ES-I3 (cell line): ENCODE measurements around the gene TENM3.

Source experiments
- H3K36me3 ChIP-seq: 2 replicates; pipeline ENCODE4 v1.6.1; 2013; ENCODE audit warnings: mild to moderate bottlenecking, low read length, control low read depth, moderate library complexity; ENCODE audit not compliant: insufficient read depth
- H3K4me1 ChIP-seq: 2 replicates; pipeline ENCODE4 v1.6.1; 2013; ENCODE audit warnings: mild to moderate bottlenecking, control low read depth, low read length; ENCODE audit not compliant: insufficient read depth
- H3K9ac ChIP-seq: 2 replicates; pipeline ENCODE4 v1.6.1; 2013; ENCODE audit warnings: low read depth, mild to moderate bottlenecking, low read length, moderate library complexity
- H3K9me3 ChIP-seq: 2 replicates; pipeline ENCODE4 v1.6.1; 2013; ENCODE audit warnings: mild to moderate bottlenecking, low read length, moderate library complexity; ENCODE audit not compliant: control insufficient read depth, insufficient read depth

TENM3 gene

DNA sequence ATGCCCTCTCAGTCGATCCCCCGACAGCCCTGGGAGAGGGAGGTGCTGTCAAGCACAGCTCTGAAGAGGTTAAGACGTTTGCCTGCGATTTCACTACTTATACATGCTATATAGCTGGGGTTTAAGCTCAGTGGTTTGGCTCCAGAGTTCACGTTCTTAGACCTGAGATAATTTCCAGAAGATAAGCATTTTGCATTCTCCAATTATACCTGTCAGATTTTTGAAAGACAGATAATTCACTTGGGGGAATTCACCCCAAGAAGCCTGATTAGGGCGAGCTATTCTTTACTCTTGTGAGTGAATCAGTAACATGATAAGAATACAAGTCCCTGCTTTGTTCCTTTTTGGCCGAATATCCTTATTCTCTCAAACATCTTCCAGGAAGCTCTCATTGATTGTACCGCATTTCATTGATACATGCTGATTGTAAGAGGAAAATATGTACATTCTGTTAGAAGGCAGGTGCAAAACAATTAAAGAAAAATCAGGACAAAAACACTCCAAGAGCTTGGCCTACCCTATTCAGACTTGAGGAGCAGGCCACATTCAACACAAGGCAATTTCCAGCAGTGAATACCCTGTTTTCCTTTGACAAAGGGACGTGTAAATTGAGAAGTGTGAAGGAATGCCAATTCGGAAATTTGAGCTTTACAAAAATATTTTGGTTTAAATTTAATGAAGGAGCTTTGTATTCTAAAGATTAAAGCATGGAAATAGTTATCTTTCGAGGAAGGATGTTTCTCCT lies 30.2 kb downstream of the TENM3 start:
- no peak overlapping the region for H3K9ac ChIP-seq
- H3K9me3 ChIP-seq = no peaks in the 10 kb centered on the region
- no peaks in the 10 kb centered on the region for H3K4me1 ChIP-seq
- no peaks in the 10 kb centered on the region for H3K36me3 ChIP-seq

DNA sequence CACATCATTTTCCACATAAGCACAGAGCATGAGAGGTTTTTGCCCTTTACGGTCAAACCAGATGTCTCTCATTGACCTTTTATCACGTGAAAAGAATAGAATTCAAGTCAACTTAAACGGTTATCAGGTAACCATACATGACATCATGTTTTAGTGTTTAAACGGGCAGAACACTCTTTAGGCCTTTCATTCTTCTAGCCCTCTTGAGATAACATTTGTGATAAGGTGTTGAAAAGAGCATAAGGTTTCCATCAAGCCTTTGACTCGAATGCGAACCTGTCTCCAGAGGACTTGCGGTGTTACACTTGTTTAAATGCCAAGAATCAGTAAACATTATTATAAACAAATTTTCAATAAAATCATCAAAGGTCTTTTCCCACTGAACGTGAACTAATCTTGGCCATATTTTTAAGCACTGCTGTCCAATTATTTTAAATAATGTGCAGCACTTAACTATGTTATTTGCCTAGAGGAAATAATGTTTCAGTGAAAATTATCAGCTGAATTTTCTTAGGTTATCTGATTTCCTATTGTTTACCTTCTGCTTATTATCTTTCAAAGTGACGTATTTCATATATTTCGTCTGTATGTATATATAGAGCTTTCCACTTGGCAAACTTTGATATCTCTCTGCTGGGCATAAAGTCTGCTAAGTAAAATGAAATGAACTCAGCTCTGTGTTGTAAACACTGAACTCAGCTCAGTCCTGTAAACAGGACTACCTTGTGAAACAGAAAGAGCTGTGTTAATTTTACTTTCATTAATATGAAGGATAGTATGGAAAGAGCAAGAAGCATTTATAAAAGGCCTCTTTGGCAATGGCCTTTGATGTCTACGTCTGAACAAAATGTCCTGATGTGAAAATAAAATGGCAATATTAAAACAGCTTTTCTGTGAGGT lies 33.3 kb downstream of the TENM3 start:
- H3K9ac ChIP-seq = no peak overlapping the region
- H3K4me1 ChIP-seq = no peaks in the 10 kb centered on the region
- H3K9me3 ChIP-seq = no peaks in the 10 kb centered on the region
- no peaks in the 10 kb centered on the region for H3K36me3 ChIP-seq

DNA sequence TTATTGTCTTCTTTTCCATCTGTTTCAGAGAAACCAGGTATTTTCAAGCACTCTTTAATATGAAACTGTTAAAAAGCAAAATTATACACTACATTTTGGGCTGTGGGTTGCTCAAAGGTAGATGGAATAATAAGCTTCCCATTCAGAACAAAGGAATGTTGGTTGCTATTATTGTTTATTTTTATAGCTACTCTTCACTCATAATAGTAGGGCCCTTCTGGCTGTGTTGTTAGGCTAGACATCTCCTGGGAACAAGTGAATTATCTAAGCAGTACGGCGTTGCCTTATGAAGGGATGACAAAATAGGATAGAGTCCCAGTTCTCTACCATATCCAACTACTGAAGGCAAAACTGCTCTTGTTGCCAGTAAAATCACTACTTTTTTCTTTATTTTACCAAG lies 34.2 kb downstream of the TENM3 start:
- Histone ChIP-seq H3K9ac (no peak overlapping the region), H3K4me1 (no peaks in the 10 kb centered on the region), H3K9me3 (no peaks in the 10 kb centered on the region), H3K36me3 (no peaks in the 10 kb centered on the region)

DNA sequence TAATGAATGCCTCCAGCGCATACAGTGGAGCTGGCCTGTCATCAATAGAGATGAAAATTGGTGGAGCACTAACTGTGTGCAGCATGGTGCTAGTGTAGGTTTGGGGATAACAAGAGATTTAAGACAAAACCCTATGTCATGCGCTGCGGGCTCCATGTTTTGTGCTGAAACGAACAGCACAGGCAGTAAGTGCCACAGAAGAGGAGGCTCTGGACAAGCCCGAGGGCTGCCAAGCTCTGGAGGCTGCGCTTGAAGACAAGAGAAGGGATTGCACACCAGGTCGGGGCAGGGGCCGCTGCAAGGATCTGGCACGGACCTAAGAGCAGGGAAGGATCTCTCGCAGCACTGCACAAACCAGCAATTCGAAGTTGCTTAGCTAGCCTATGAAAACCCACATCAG lies 35.5 kb downstream of the TENM3 start:
- Histone ChIP-seq H3K4me1 (no peaks in the 10 kb centered on the region), H3K9ac (no peak overlapping the region), H3K36me3 (no peaks in the 10 kb centered on the region), H3K9me3 (no peaks in the 10 kb centered on the region)

DNA sequence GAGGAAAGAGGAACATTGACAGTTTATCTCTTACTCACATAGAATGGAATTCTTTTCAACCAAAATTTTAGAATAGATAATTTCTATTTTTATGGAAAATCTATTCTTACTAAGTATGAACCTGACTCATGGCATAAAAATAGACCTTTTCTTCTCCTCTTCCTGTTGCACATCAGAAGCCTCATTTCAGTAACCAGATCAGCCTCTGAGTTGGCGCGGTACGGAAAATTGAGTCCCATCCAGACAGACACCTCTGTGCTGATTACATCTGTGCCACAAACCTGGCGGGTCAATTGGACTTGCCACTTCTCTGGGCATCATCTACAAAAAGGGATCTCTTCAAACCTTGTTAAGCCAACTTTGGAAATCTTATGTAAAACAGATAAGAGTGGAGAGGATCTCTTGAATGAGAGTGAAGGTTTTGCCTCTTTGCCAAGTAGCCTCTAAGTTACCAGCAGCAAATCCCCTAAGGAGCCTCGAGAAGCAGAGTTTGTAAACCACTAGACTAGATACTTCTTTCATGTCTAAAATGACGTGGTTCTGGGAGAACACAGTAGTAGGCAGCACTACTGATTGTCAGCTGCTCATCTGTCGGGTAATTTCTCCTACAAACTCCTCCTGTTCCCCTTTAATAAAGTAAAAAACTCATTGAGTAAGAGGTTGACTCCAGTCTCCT lies 37.4 kb downstream of the TENM3 start:
- Histone ChIP-seq H3K36me3 (no peaks in the 10 kb centered on the region), H3K9me3 (no peaks in the 10 kb centered on the region), H3K9ac (no peak overlapping the region), H3K4me1 (no peaks in the 10 kb centered on the region)

DNA sequence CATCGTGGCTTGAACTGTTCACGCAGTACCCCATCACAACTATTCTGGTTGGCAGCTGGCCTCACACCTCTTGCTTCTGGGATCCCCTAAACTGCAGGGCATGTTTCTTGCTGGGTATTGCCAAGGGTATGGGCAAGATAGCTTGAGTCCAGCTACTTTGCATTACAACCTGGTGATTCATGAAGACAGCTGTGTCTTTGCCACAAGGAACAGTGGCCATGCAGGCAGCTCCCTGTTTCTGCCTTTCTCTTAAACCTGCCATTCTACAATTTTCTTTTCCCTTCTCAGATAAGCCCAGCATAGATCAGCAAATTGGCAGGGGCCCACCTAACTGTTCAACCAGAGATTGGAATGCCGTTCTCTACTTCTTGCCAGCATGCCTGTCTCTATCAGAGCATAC lies 42.8 kb downstream of the TENM3 start:
- Histone ChIP-seq H3K9me3 (no peaks in the 10 kb centered on the region), H3K9ac (no peak overlapping the region), H3K36me3 (no peaks in the 10 kb centered on the region), H3K4me1 (no peaks in the 10 kb centered on the region)

- H3K9ac ChIP-seq = no peak overlapping the region
- no peaks in the 10 kb centered on the region for H3K4me1 ChIP-seq
- no peaks in the 10 kb centered on the region for H3K9me3 ChIP-seq
- H3K36me3 ChIP-seq = no peaks in the 10 kb centered on the region
Observed at GRCh38 chr4:182286931-182287330, 43.7 kb downstream of the TENM3 start.

- no peak overlapping the region for H3K9ac ChIP-seq
- peaks cover 3% of the 10 kb centered on the region for H3K4me1 ChIP-seq
- no peaks in the 10 kb centered on the region for H3K9me3 ChIP-seq
- H3K36me3 ChIP-seq = no peaks in the 10 kb centered on the region
Observed at GRCh38 chr4:182288534-182288933, 45.3 kb downstream of the TENM3 start.

- Histone ChIP-seq H3K9me3 (no peaks in the 10 kb centered on the region), H3K36me3 (no peaks in the 10 kb centered on the region), H3K9ac (no peak overlapping the region), H3K4me1 (peaks cover 14% of the 10 kb centered on the region)
Observed at GRCh38 chr4:182289809-182290208, 46.6 kb downstream of the TENM3 start.

DNA sequence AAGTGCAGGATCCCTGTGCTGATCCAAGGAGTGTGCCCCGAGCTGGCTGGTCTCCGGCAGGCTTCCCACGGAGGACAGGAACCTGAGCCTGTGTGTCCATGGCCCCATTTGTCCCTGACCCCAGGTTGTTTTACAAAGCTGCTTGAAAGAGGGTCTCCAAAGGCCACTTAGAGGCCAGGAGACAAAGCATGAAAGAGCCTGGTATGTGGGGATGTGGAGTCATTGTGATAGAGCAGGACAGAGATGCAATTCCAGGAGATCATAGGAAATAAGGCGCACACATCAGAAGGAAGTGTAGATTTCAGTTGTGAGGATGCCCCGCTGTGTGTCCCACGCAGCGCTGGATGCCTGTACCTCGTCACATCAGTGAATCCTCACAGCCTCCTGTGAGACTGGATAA lies 48.0 kb downstream of the TENM3 start:
- Histone ChIP-seq H3K9ac (no peak overlapping the region), H3K4me1 (peaks cover 14% of the 10 kb centered on the region), H3K9me3 (no peaks in the 10 kb centered on the region), H3K36me3 (no peaks in the 10 kb centered on the region)

DNA sequence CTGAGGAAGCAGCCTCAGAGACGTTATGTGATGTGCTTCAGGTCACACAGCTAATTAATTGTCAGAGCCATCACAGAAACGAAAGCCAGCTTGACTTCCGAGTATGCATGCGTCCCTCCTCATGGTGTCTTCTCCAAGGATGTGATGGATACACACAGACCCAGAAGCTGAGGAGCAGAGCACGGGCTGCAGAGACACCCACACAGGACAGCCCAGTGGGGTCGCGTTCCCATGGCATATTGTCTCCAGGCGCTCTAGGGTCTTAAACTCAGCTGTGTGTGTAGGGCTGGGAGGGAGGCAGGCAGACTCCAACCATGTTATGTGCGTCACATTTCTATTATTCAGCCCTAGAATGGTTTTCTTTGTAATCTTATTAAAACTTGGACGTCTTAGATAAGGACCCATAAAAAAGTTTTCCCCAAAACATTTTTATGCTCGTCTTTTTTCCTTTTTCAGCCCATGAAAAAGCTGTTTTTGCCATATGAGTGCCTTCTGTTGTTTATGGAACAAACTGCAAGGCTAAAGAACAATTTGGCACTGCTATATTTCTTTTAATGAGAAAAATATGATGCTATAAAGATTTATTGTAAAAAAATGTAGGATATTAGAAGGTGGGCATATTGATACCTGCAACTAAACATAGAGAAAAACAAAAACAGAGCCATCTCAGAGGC lies 48.5 kb downstream of the TENM3 start:
- H3K36me3 ChIP-seq = no peaks in the 10 kb centered on the region
- no peaks in the 10 kb centered on the region for H3K9me3 ChIP-seq
- H3K4me1 ChIP-seq = peaks cover 14% of the 10 kb centered on the region

DNA sequence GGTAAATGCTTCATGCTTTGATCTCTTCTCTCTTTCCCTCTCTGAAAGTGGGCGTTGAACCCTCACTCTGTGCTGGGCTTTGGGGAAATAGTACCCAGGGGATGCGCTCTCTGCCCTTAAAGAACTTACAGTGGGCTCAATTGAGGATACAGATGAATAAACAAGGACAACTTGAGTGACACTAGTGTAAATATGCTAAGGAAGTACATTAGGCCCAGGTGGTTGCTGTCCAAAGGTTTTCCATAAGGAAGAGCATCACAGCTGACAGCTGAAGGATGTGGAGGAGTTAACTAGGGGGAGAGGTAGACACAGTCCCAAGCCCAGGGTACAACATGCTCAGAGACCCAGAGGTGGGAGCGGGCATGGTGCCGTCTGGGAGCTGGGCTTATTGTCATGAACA lies 49.4 kb downstream of the TENM3 start:
- Histone ChIP-seq H3K9me3 (no peaks in the 10 kb centered on the region), H3K9ac (no peak overlapping the region), H3K4me1 (peaks cover 21% of the 10 kb centered on the region), H3K36me3 (no peaks in the 10 kb centered on the region)

More for the DNA sequence above, 48.5 kb downstream of the TENM3 start:
- H3K9ac ChIP-seq = no peak overlapping the region

- Histone ChIP-seq H3K9ac (no peak overlapping the region), H3K9me3 (no peaks in the 10 kb centered on the region), H3K36me3 (no peaks in the 10 kb centered on the region), H3K4me1 (peaks cover 28% of the 10 kb centered on the region)
Observed at GRCh38 chr4:182293691-182294255, 50.6 kb downstream of the TENM3 start.

- Histone ChIP-seq H3K36me3 (no peaks in the 10 kb centered on the region), H3K9me3 (no peaks in the 10 kb centered on the region), H3K9ac (no peak overlapping the region), H3K4me1 (peaks cover 28% of the 10 kb centered on the region)
Observed at GRCh38 chr4:182294451-182294850, 51.2 kb downstream of the TENM3 start.
